ENCODE measurements around the gene UNC13B. TPM values are rescaled to one million over a fixed set of nuclear protein-coding genes. Genes with fewer than 3 reads are reported as not detected.
"Not testable (repeated sequence)": the region's sequence is repeated elsewhere in the genome, so short reads cannot be mapped to it uniquely, and the experiment has no call there.

Gene UNC13B
- total RNA-seq, 2 donors from 2014 or later: 12.9 to 14.6 TPM

GRCh38 chr9:35172878-35173277 lies 11.1 kb downstream of the UNC13B start:
- H3K4me1 ChIP-seq: no peaks in the 10 kb centered on the region
- H3K4me3 ChIP-seq: no peak overlapping the region
- TF ChIP-seq CTCF (IDR thresholded peaks at IDR 0.05): no peak
- no peak overlapping the region for H3K27ac ChIP-seq
- no peaks in the 10 kb centered on the region for H3K36me3 ChIP-seq
- H3K27me3 ChIP-seq: no peaks in the 10 kb centered on the region
- DNase-seq (ENCODE audit: low spot score): no peak
- H3K9me3 ChIP-seq: no peaks in the 10 kb centered on the region

GRCh38 chr9:35177520-35177919 lies 15.7 kb downstream of the UNC13B start:
- Histone ChIP-seq H3K4me1 (peaks cover 0 to 5% of the 10 kb centered on the region in 2 donors), H3K9me3 (no peaks in the 10 kb centered on the region), H3K27me3 (no peaks in the 10 kb centered on the region), H3K27ac (no peak overlapping the region), H3K36me3 (no peaks in the 10 kb centered on the region), H3K4me3 (no peak overlapping the region)
- no peak for TF ChIP-seq CTCF (IDR thresholded peaks at IDR 0.05)
- no peak for DNase-seq (ENCODE audit: low spot score)

GRCh38 chr9:35179347-35180280 lies 17.8 kb downstream of the UNC13B start:
- H3K36me3 ChIP-seq: no peaks in the 10 kb centered on the region
- no peaks in the 10 kb centered on the region for H3K27me3 ChIP-seq
- H3K4me3 ChIP-seq: no peak overlapping the region
- no peak for TF ChIP-seq CTCF (IDR thresholded peaks at IDR 0.05)
- H3K4me1 ChIP-seq: peaks cover 0 to 5% of the 10 kb centered on the region in 2 donors
- H3K27ac ChIP-seq: no peak overlapping the region
- no peaks in the 10 kb centered on the region for H3K9me3 ChIP-seq
- no peak for DNase-seq (ENCODE audit: low spot score)

- no peak overlapping the region for H3K27ac ChIP-seq
- no peaks in the 10 kb centered on the region for H3K27me3 ChIP-seq
- no peaks in the 10 kb centered on the region for H3K9me3 ChIP-seq
- TF ChIP-seq CTCF (IDR thresholded peaks at IDR 0.05): no peak
- no peak for DNase-seq (ENCODE audit: low spot score)
- H3K36me3 ChIP-seq: no peaks in the 10 kb centered on the region
- peaks cover 0 to 5% of the 10 kb centered on the region in 2 donors for H3K4me1 ChIP-seq
- no peak overlapping the region for H3K4me3 ChIP-seq
These were observed 19.0 kb downstream of the UNC13B start for GRCh38 chr9:35180801-35181200.

- not testable (repeated sequence) for H3K27ac ChIP-seq; H3K36me3 ChIP-seq; H3K27me3 ChIP-seq; H3K4me1 ChIP-seq; H3K4me3 ChIP-seq; DNase-seq (ENCODE audit: low spot score); H3K9me3 ChIP-seq
These were observed 20.6 kb downstream of the UNC13B start for GRCh38 chr9:35182401-35182800.

- not testable (repeated sequence) for H3K27me3 ChIP-seq; H3K9me3 ChIP-seq; DNase-seq (ENCODE audit: low spot score); H3K27ac ChIP-seq; H3K4me1 ChIP-seq; H3K36me3 ChIP-seq; H3K4me3 ChIP-seq
These were observed 21.4 kb downstream of the UNC13B start for GRCh38 chr9:35182996-35183754.

- not testable (repeated sequence) for H3K27ac ChIP-seq; H3K4me1 ChIP-seq; H3K4me3 ChIP-seq; DNase-seq (ENCODE audit: low spot score); H3K9me3 ChIP-seq; H3K27me3 ChIP-seq; H3K36me3 ChIP-seq
These were observed 22.1 kb downstream of the UNC13B start for GRCh38 chr9:35183755-35184480.
